ENCODE results near the gene BCAR1.
"Not testable (repeated sequence)": the region's sequence is repeated elsewhere in the genome, so short reads cannot be mapped to it uniquely, and the experiment has no call there.

Gene BCAR1

GRCh38 chr16:75252946-75253911, 1.8 kb upstream of the BCAR1 start:
- DNase-seq = no peak

- DNase-seq = no peak
Measured at GRCh38 chr16:75252049-75252864, 833 bp upstream of the BCAR1 start.

- DNase-seq = no peak
Measured at GRCh38 chr16:75250809-75251279, 580 bp downstream of the BCAR1 start.

- DNase-seq = no peak
Measured at GRCh38 chr16:75250089-75250808, 1.2 kb downstream of the BCAR1 start.

GRCh38 chr16:75249441-75249840, 2.0 kb downstream of the BCAR1 start:
- no peak for DNase-seq

- no peak for DNase-seq
Measured at GRCh38 chr16:75248536-75249380, 2.7 kb downstream of the BCAR1 start.

GRCh38 chr16:75248142-75248535, 3.3 kb downstream of the BCAR1 start:
- DNase-seq = no peak

- DNase-seq = no peak
Measured at GRCh38 chr16:75247249-75247648, 4.2 kb downstream of the BCAR1 start.

GRCh38 chr16:75246504-75247205, 4.8 kb downstream of the BCAR1 start:
- no peak for DNase-seq

GRCh38 chr16:75244844-75245758, 6.3 kb downstream of the BCAR1 start:
- no peak for DNase-seq

- no peak for DNase-seq
Measured at GRCh38 chr16:75244225-75244809, 7.1 kb downstream of the BCAR1 start.

- no peak for DNase-seq
Measured at GRCh38 chr16:75243667-75244224, 7.7 kb downstream of the BCAR1 start.

GRCh38 chr16:75242436-75243078, 8.9 kb downstream of the BCAR1 start:
- DNase-seq = not testable (repeated sequence)

GRCh38 chr16:75241955-75242354, 9.5 kb downstream of the BCAR1 start:
- DNase-seq = no peak

- no peak for DNase-seq
Measured at GRCh38 chr16:75241412-75241811, 10.0 kb downstream of the BCAR1 start.

GRCh38 chr16:75240633-75241032, 10.8 kb downstream of the BCAR1 start:
- DNase-seq = not testable (repeated sequence)

- DNase-seq = no peak
Measured at GRCh38 chr16:75239542-75240122, 11.8 kb downstream of the BCAR1 start.

GRCh38 chr16:75238853-75239541, 12.4 kb downstream of the BCAR1 start:
- no peak for DNase-seq

All from effector CD4-positive, alpha-beta T cell (primary cell).